ENCODE data around the gene GAS2. TPM values are rescaled to one million over a fixed set of nuclear protein-coding genes. Genes with fewer than 3 reads are reported as not detected.

Gene GAS2
- total RNA-seq, 4 donors from 2014 or later: 1.4 to 6.0 (median 2.4) TPM

GRCh38 chr11:22749536-22749935 lies 83.1 kb downstream of the GAS2 start:
- TF ChIP-seq CTCF (IDR thresholded peaks at IDR 0.05; ENCODE audit: low read depth): no peak

GRCh38 chr11:22752908-22753310 lies 86.5 kb downstream of the GAS2 start:
- no peak for TF ChIP-seq CTCF (IDR thresholded peaks at IDR 0.05; ENCODE audit: low read depth)

GRCh38 chr11:22753416-22753815 lies 87.0 kb downstream of the GAS2 start:
- no peak for TF ChIP-seq CTCF (IDR thresholded peaks at IDR 0.05; ENCODE audit: low read depth)

GRCh38 chr11:22761066-22761465 lies 94.7 kb downstream of the GAS2 start:
- no peak for TF ChIP-seq CTCF (IDR thresholded peaks at IDR 0.05; ENCODE audit: low read depth)

GRCh38 chr11:22763166-22763565 lies 96.8 kb downstream of the GAS2 start:
- TF ChIP-seq CTCF (IDR thresholded peaks at IDR 0.05; ENCODE audit: low read depth): no peak

GRCh38 chr11:22764735-22765134 lies 98.3 kb downstream of the GAS2 start:
- TF ChIP-seq CTCF (IDR thresholded peaks at IDR 0.05; ENCODE audit: low read depth): no peak

- no peak for TF ChIP-seq CTCF (IDR thresholded peaks at IDR 0.05; ENCODE audit: low read depth)
Observed at GRCh38 chr11:22768281-22768680, 101.9 kb downstream of the GAS2 start.

Measured in subcutaneous adipose tissue (tissue), 4 donors.